HCT116 (cell line): ENCODE measurements around the gene TYRP1.

Experiments
- CBX3 ChIP-seq: IDR thresholded peaks from 2 replicates; pipeline ENCODE4 v1.6.1; 2012; ENCODE audit warnings: low read depth
- CTCF ChIP-seq, 3 experiments: fragments of 200-600 bp in 1 of 3; sonication (generic) in 1 of 3; IDR thresholded peaks in 2 of 3; conservative IDR thresholded peaks in 1 of 3; 2 replicates each; pipeline ENCODE4 v1.5.1; 2012 to 2017; ENCODE audit warnings: low read depth in 2 of 3, low read length in 2 of 3, antibody characterized with exemption in 1 of 3, borderline replicate concordance in 1 of 3, control low read depth in 1 of 3, mild to moderate bottlenecking in 1 of 3, mixed read lengths in 1 of 3, mixed run types in 1 of 3, moderate library complexity in 1 of 3; ENCODE audit not compliant: insufficient read depth in 1 of 3
- EZH2 ChIP-seq: fragments of 200-600 bp; sonication (generic); IDR thresholded peaks from 2 replicates; pipeline ENCODE4 v1.6.1; 2017; ENCODE audit warnings: antibody characterized with exemption, mixed run types
- EZH2phosphoT487 ChIP-seq: fragments of 200-600 bp; IDR thresholded peaks from 2 replicates; pipeline ENCODE4 v1.6.1; 2018; ENCODE audit warnings: antibody characterized with exemption, borderline replicate concordance
- FOSL1 ChIP-seq: IDR thresholded peaks from 2 replicates; pipeline ENCODE4 v1.6.1; 2012; ENCODE audit warnings: low read depth
- POLR2A ChIP-seq: IDR thresholded peaks from 2 replicates; pipeline ENCODE4 v1.7.0; 2011; ENCODE audit warnings: borderline replicate concordance; ENCODE audit not compliant: insufficient read depth, insufficient read length; ENCODE audit errors: extremely low read depth
- POLR2AphosphoS5 ChIP-seq: IDR thresholded peaks from 2 replicates; pipeline ENCODE4 v1.6.1; 2011; ENCODE audit warnings: mild to moderate bottlenecking, low read depth, low read length, moderate library complexity
- SRF ChIP-seq: IDR thresholded peaks from 2 replicates; pipeline ENCODE4 v1.6.1; 2012; ENCODE audit warnings: low read depth
- ZFX ChIP-seq: fragments of 450-650 bp; IDR thresholded peaks from 2 replicates; pipeline ENCODE4 v1.6.1; 2017
- TF ChIP-seq, protein P1 (sequence below): IDR thresholded peaks from 2 replicates; pipeline ENCODE4 v1.6.1; 2011; ENCODE audit warnings: mild to moderate bottlenecking, low read length, moderate library complexity; ENCODE audit not compliant: insufficient replicate concordance; ENCODE audit errors: extremely low read depth

DNA sequence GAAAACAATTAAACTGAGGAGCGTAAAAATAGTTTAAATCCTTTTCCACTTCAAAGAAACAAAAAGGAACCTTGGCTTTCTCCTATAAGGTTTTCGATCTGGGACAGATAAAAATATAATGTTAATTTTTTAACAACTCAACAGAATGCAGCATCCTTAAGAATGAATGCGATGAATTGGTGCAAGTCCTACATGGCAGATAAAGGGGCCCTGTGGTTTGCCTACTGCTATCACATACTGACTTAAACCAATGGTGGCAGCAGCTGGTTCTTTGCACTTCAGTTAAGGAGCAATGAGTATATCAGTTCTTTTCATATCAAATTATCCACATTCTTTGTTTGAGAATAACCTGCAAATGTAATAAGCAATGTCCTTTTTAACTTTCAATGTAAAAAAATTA lies 12.4 kb upstream of the TYRP1 start:
- TF ChIP-seq CTCF (IDR thresholded peaks at IDR 0.05 in 2 of 3, conservative IDR thresholded peaks at IDR 0.05 in 1 of 3; ENCODE audit: borderline replicate concordance in 1 of 3, insufficient read depth in 1 of 3, low read depth in 2 of 3, low read length in 2 of 3) (no peak), CBX3 (no peak), POLR2AphosphoS5 (no peak), EZH2phosphoT487 (no peak), POLR2A (no peak), ZFX (no peak), EZH2 (no peak), FOSL1 (no peak), SRF (no peak)
- TF ChIP-seq, protein P1, sequence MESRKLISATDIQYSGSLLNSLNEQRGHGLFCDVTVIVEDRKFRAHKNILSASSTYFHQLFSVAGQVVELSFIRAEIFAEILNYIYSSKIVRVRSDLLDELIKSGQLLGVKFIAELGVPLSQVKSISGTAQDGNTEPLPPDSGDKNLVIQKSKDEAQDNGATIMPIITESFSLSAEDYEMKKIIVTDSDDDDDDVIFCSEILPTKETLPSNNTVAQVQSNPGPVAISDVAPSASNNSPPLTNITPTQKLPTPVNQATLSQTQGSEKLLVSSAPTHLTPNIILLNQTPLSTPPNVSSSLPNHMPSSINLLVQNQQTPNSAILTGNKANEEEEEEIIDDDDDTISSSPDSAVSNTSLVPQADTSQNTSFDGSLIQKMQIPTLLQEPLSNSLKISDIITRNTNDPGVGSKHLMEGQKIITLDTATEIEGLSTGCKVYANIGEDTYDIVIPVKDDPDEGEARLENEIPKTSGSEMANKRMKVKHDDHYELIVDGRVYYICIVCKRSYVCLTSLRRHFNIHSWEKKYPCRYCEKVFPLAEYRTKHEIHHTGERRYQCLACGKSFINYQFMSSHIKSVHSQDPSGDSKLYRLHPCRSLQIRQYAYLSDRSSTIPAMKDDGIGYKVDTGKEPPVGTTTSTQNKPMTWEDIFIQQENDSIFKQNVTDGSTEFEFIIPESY: no peak
